HG02759 (cell line): Measurements from ENCODE around the gene LENEP.

Experiments
- ATAC-seq: cut with Tn5 transposase; IDR thresholded peaks from one replicate; pipeline ENCODE4 v1.9.1; 2021; ENCODE audit warnings: mild to moderate bottlenecking, moderate library complexity; ENCODE audit not compliant: unreplicated experiment

LENEP gene

DNA sequence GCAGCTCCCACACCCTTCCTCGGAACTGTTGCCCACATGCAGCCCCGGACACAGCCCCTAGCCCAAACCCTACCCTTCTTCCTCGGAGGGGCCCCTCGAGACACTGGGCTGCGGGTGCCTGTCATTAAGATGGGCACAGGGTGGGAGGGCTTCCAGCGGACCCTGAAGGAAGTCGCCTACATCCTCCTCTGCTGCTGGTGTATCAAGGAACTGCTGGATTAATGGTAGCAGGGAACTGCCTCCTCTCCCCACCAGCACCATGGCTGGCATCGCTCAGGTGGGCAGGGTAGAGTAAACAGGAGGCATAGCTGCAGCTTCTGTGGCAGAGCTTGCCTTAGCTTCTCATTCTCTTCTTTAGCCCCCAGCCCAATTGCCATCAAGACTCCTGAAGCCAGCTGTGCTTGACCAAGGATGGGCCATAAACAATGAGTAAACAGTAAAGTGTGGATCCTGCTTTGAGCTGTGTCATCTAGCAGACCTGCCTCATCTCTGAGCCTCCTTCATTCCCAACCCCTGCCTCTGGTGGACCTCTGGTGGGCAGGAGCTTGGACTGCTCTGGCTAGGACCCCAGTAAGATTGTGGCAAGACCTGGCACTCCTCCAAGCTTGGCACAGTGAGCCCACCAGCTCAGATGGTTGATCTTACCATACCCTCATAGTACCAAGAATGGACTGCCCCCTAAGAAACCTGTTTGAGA, at the start of gene LENEP:
Gene LENEP, plus strand, starts transcription at position 15 of the 697 bp plus-strand sequence. Its CDS starts 22 bp downstream, at position 37.
- no peak for ATAC-seq

DNA sequence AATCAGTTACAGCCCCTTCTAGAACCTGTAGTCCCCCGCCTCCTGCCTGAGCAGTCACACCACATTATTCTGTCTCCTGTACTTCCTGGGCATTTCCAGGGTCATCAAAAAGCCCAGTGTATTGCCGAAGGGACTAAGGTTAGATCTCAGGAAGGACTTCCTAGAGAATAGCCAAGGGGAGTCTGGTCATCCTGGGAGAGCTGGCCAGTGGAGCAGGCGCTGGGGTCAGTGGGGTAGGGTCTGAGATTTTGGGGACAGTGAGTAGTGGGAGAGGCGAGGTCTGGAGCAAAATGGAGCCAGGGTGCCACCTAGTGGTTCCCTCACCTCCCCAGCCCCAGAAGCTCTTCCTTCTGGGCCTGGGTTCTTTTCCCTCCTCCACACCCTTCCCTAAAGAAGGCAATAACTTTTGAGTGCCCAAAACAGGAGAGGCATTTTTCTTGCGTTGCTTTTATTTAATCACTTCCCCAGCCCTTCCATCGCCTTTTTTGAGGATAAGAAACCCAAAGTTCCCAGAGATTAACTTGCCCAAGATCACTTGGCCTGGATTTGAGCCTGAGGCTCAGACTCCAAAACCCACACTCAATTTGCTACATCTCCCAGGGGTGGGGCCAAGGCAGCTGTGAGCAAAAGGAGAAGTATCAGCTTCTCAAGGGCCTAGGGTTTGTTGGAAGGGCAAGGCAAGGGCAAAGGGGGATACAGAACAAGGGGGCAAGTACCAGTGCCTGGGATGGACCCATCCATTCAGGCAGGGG, 49.6 kb upstream of the LENEP start:
- ATAC-seq, result no peak

GRCh38 chr1:154944401-154945159, 48.8 kb upstream of the LENEP start:
- ATAC-seq, result no peak

DNA sequence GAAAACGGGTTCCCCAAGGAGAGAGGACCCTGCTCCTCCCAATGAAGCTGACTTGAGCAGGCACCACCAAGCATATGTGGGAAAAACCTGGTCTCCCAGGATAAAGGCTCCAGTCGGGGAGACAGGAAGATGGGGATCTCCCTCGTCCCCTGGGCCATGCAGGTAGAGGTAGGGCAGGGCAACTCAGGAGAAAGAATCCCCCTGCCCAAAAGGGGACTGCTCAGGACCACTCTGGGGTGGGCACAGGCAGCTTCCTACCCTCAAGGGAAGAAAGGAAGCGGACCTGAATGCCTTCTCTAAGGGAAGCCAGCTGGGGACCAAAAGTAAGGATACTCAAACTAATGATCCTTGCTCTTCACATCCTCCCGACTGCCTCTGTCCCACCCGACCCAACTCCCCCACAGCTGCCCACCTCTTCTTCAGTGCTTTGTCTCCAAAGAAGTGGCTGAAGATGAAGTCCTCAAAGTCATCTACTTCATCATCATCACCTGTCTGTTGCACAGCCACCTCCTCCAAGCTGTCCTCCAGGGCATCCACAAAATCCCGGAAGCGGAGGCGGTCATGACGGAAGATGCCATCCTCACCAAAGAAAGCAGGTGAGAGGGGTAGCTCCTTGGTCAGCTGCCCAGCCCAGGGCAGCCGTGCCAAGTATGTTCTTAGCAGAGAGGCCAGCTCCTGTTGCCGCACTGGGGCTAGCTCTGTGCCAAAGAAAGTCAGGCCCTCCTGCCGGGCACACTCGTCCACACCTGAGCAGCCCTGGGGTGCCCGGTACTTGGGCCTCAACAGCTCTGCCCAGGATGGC, 48.0 kb upstream of the LENEP start:
- no peak for ATAC-seq

- ATAC-seq, result no peak
Measured at GRCh38 chr1:154945962-154946850, 47.2 kb upstream of the LENEP start.

DNA sequence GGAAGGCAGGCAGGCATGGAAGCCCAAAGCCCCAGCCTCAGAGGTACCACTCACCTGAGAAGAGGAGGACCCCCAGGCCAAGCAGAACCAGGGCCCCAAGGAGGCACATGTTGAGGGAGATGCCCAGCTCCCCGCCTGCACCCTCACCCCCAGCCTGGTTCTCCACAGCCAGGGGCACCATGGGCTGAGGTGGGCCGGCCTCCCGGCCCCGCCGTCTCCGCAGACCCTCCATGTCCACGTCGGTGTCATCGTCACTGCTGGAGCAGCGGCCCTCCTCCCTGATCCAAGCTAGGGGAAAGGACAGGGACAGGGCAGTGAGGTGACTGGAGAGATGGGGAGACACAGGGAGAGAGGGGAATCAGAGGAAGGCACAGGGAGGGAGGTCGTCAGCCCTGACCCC, 45.3 kb upstream of the LENEP start:
- no peak for ATAC-seq

GRCh38 chr1:154951901-154952657, 41.3 kb upstream of the LENEP start:
- no peak for ATAC-seq

DNA sequence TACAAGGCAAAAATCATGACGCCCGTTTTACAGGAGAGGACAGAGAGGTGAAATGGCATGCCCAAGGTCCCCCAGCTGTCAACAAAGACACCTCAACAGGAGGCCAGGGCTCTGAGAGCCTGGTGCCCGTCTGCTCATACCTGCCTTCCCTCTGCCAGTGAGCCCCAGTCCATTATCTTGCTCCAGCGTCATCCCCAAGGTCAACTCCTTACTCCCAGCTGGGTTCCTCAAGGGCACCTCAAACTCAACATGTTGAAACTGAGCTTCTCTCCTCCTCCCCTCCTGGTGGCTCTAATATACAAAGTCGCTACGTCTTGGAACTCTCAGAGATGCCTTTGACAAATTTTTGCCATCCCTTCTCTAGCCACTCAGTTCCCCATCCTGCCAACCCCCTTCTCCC, 40.7 kb upstream of the LENEP start:
- no peak for ATAC-seq

DNA sequence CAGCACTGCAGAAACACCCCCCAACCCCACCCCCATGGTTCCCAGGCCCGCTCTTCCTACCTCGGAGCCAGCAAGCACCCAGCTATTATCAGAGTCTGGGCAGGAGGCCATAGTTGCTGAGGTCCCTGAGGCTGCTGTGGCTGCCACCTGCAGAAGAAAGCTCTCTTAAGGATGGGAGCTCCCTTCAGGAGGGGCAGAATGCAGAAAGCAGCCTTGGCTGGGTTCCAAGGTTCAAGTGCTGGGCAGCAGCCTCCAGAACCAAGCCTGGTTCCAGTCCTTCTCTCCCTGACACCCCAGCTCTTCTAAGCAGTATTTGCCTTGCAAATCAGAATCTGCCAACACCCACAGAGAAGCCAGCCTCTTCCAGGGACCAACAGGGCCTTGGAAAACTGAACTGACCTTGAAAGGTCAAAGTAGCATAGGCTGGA, 39.8 kb upstream of the LENEP start:
- ATAC-seq, result no peak

DNA sequence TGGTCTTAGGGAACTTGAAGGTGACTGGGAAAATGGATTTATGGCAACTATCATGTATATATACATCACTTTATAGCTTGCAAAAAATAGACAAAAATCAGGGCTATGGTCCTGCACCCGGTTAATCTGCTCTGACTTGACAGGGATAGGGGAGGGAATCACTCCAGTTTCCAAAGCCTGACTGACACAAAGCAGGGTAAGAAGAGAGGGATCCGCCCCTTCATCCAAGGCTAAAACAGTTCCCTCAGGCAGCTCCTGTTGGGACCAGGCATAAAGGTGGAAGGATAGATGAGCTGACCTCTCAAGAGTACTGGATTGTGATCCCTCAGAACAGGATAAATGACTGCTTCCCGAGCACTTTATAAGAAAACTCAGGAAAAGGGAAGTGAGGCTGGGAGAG, 38.8 kb upstream of the LENEP start:
- no peak for ATAC-seq

- ATAC-seq, result peak; percentile 53
Measured at GRCh38 chr1:154955039-154955717, 38.2 kb upstream of the LENEP start.

- ATAC-seq, result peak; percentile 72
Measured at GRCh38 chr1:154955718-154956543, 37.5 kb upstream of the LENEP start, which contains the start of gene PBXIP1. Gene PBXIP1 (minus strand): TSS chr1:154956099. CDS start chr1:154953721, 2,378 bp downstream.

- ATAC-seq, result no peak
Measured at GRCh38 chr1:154956544-154956941, 36.8 kb upstream of the LENEP start.

DNA sequence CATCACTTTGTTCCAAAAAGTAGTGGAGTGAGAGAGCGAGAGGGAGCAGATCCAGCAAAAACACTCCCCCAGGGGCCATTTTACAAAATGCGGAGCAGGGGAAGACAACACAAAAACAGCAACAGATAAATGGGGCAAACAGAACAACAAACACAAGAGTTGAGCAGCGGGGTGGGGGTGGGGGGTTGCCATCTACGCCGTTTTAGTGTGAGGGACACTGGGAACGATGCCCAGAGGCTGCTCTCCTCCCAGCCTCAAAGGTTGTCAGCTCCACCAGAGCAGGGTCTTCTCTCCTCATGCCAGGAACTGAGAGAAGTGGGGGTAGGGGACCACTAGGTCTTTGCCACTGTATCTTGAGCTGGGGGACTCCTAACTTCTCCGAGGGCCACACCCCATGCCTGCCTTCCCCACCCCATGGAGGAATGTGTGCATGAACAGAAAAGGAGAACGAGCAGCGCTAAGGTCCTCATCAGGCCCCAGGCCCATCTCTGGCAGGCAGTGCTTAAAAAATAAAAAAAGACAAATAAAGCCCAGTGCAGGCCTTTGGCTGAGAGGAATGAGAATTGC, 36.2 kb upstream of the LENEP start:
- no peak for ATAC-seq

DNA sequence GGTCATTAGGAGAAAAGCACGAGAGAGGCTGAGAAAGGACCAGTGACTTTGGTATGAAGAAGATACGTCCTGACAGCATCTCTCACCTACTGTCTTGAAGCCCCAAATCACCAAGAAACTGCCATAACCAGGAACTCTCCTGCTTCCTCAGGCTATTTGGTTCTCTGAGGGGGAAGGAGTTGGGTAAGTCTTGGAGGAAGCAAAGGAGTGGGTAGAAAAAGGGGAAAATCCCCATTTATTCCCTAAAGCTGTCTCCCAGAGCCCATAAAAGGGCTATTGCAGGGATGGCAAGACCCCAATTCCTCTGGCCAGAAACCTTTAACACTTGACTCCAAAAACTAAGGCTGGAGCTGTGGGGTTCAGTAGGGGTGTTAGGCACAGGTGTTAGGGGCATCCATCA, 35.4 kb upstream of the LENEP start:
- ATAC-seq, result no peak

- ATAC-seq, result no peak
Measured at GRCh38 chr1:154958681-154959425, 34.5 kb upstream of the LENEP start.

GRCh38 chr1:154959426-154959780, 34.0 kb upstream of the LENEP start:
- no peak for ATAC-seq
